ENCODE data around the gene NRL.

GRCh38 chr14:24137529-24138395 is 23.0 kb upstream of the NRL start:
- TF ChIP-seq CTCF (IDR thresholded peaks at IDR 0.05) (no peak), POLR2A (IDR thresholded peaks at IDR 0.05) (no peak)
